Endodermal cell (in vitro differentiated cells): ENCODE results near the gene GOT1. TPM values are rescaled to one million over a fixed set of nuclear protein-coding genes. Genes with fewer than 3 reads are reported as not detected.

Experiments
- DNase-seq: peaks from one replicate; pipeline ENCODE4 v3.0.0-alpha.2; 2017
- H3K27ac ChIP-seq: 2 replicates; pipeline ENCODE4 v1.5.1; 2013; ENCODE audit warnings: mild to moderate bottlenecking, low read depth, low read length, moderate library complexity
- H3K27me3 ChIP-seq: 2 replicates; pipeline ENCODE4 v1.6.1; 2013; ENCODE audit warnings: mild to moderate bottlenecking, low read length, moderate library complexity; ENCODE audit not compliant: insufficient read depth, control insufficient read depth, poor library complexity, severe bottlenecking
- H3K36me3 ChIP-seq: 2 replicates; pipeline ENCODE4 v1.7.0; 2013; ENCODE audit warnings: mild to moderate bottlenecking, low read length, moderate library complexity; ENCODE audit not compliant: control insufficient read depth, insufficient read depth
- H3K4me1 ChIP-seq: one replicate; pipeline ENCODE4 v1.7.0; 2013; ENCODE audit warnings: low read length; ENCODE audit not compliant: control insufficient read depth, insufficient read depth
- H3K4me3 ChIP-seq: 2 replicates; pipeline ENCODE4 v1.5.1; 2013; ENCODE audit warnings: mild to moderate bottlenecking, low read length, moderate library complexity
- H3K9ac ChIP-seq: 2 replicates; pipeline ENCODE4 v1.6.1; 2013; ENCODE audit warnings: mild to moderate bottlenecking, low read length, moderate library complexity; ENCODE audit not compliant: poor library complexity, severe bottlenecking; ENCODE audit errors: extremely low read depth
- H3K9me3 ChIP-seq: 2 replicates; pipeline ENCODE4 v1.6.1; 2013; ENCODE audit warnings: mild to moderate bottlenecking, low read length, moderate library complexity; ENCODE audit not compliant: control insufficient read depth
- H3K27ac Mint-ChIP-seq: 2 replicates; pipeline ENCODE4 v1.8.0; 2020; ENCODE audit warnings: mixed read lengths
- H3K27me3 Mint-ChIP-seq: 2 replicates; pipeline ENCODE4 v1.8.0; 2021; ENCODE audit warnings: mild to moderate bottlenecking, mixed read lengths; ENCODE audit not compliant: insufficient read depth
- H3K36me3 Mint-ChIP-seq: 2 replicates; pipeline ENCODE4 v1.8.0; 2020; ENCODE audit warnings: low read depth, mixed read lengths
- H3K4me1 Mint-ChIP-seq: 2 replicates; pipeline ENCODE4 v1.8.0; 2020; ENCODE audit warnings: mixed read lengths
- H3K4me3 Mint-ChIP-seq: 2 replicates; pipeline ENCODE4 v1.8.0; 2020; ENCODE audit warnings: mild to moderate bottlenecking, moderate library complexity, mixed read lengths
- H3K9me3 Mint-ChIP-seq: 2 replicates; pipeline ENCODE4 v1.8.0; 2020; ENCODE audit warnings: mild to moderate bottlenecking, mixed read lengths
- CTCF ChIP-seq: fragments of 200-600 bp; sonication (generic); conservative IDR thresholded peaks from 2 replicates; pipeline ENCODE4 v1.5.0; 2021; ENCODE audit warnings: antibody characterized with exemption, mild to moderate bottlenecking
- WGBS, 2 experiments: methylation state at CpG; one replicate each; pipeline versions ENCODE4 v1.1.5 to v1.1.7; 2013; ENCODE audit warnings: missing lambda C conversion rate in 2 of 2, mixed read lengths in 1 of 2; ENCODE audit not compliant: insufficient coverage in 1 of 2, insufficient read length in 1 of 2; 5-methylcytosine and 5-hydroxymethylcytosine counted together
- total RNA-seq, 2 donors: library from RNA; stranded (reverse); fragmentation: NEBNext Ultra II Directional in 1 of 2; extraction: Animal tissue kit (Norgen Biotek cat#: 25700) in 1 of 2; gene quantifications; 2 replicates in 1 of 2; 3 replicates in 1 of 2; pipeline ENCODE4 v1.2.1, GENCODE V29; 2021

The GOT1 gene
- total RNA-seq, 2 donors from 2014 or later = 35.1 to 36.5 TPM

GRCh38 chr10:99389729-99390480 is 40.5 kb downstream of the GOT1 start:
- H3K27ac Mint-ChIP-seq = no peak overlapping the region

GRCh38 chr10:99387541-99387940 is 42.9 kb downstream of the GOT1 start:
- no peaks in the 10 kb centered on the region for H3K36me3 Mint-ChIP-seq
- no peak overlapping the region for H3K9ac ChIP-seq
- H3K27me3 ChIP-seq = no peaks in the 10 kb centered on the region
- no peak overlapping the region for H3K27ac ChIP-seq
- no peak for DNase-seq
- 80 to 88% methylated on average over 7 to 11 of the region's 11 CpGs for WGBS, 2 experiments
- TF ChIP-seq CTCF = no peak
- no peak overlapping the region for H3K4me3 Mint-ChIP-seq
- peaks cover 15% of the 10 kb centered on the region for H3K4me1 ChIP-seq
- H3K27ac Mint-ChIP-seq = peak overlapping the region; percentile 66
- no peak overlapping the region for H3K4me3 ChIP-seq
- H3K36me3 ChIP-seq = peaks cover 4% of the 10 kb centered on the region
- no peaks in the 10 kb centered on the region for H3K9me3 ChIP-seq
- H3K27me3 Mint-ChIP-seq = peaks cover 1% of the 10 kb centered on the region
- H3K9me3 Mint-ChIP-seq = no peaks in the 10 kb centered on the region
- peaks cover 32% of the 10 kb centered on the region for H3K4me1 Mint-ChIP-seq

More at GRCh38 chr10:99389729-99390480, 40.5 kb downstream of the GOT1 start:
- no peak for DNase-seq
- no peak overlapping the region for H3K4me3 Mint-ChIP-seq
- H3K36me3 ChIP-seq = no peaks in the 10 kb centered on the region
- H3K4me3 ChIP-seq = no peak overlapping the region
- 92 to 97% methylated on average over 9 of the region's 9 CpGs for WGBS, 2 experiments
- TF ChIP-seq CTCF = no peak
- H3K27me3 Mint-ChIP-seq = peaks cover 6% of the 10 kb centered on the region
- H3K27ac ChIP-seq = no peak overlapping the region
- no peaks in the 10 kb centered on the region for H3K27me3 ChIP-seq
- H3K4me1 ChIP-seq = peaks cover 15% of the 10 kb centered on the region
- no peaks in the 10 kb centered on the region for H3K9me3 Mint-ChIP-seq
- no peaks in the 10 kb centered on the region for H3K9me3 ChIP-seq
- H3K4me1 Mint-ChIP-seq = peaks cover 50% of the 10 kb centered on the region
- H3K36me3 Mint-ChIP-seq = no peaks in the 10 kb centered on the region
- H3K9ac ChIP-seq = no peak overlapping the region

- WGBS, 2 experiments = 88 to 93% methylated on average over 3 to 4 of the region's 4 CpGs
- H3K9ac ChIP-seq = no peak overlapping the region
- TF ChIP-seq CTCF = no peak
Measured at GRCh38 chr10:99387071-99387470, 43.4 kb downstream of the GOT1 start.

More at GRCh38 chr10:99387071-99387470, 43.4 kb downstream of the GOT1 start:
- peaks cover 4% of the 10 kb centered on the region for H3K36me3 ChIP-seq
- H3K4me3 ChIP-seq = no peak overlapping the region
- peaks cover 27% of the 10 kb centered on the region for H3K4me1 Mint-ChIP-seq
- no peak overlapping the region for H3K4me3 Mint-ChIP-seq
- no peak overlapping the region for H3K27ac Mint-ChIP-seq
- no peaks in the 10 kb centered on the region for H3K27me3 Mint-ChIP-seq
- no peaks in the 10 kb centered on the region for H3K27me3 ChIP-seq
- H3K9me3 Mint-ChIP-seq = no peaks in the 10 kb centered on the region
- no peaks in the 10 kb centered on the region for H3K9me3 ChIP-seq
- H3K27ac ChIP-seq = no peak overlapping the region
- no peak for DNase-seq
- H3K4me1 ChIP-seq = peaks cover 13% of the 10 kb centered on the region
- H3K36me3 Mint-ChIP-seq = no peaks in the 10 kb centered on the region
